Activated T-helper 1 cell treated with anti-CD3 and anti-CD28 coated beads, Interleukin-12 subunit alpha, Interleukin-12 subunit beta, Interleukin-2, Interleukin-4 antibody, amounts not matched to agents 30 ng/mL and 10 ng/mL and 1 ng/mL, durations not matched to agents 14 hours and 24 hours and 36 hours (primary cell): ENCODE results near the gene ACAA1. TPM values are rescaled to one million over a fixed set of nuclear protein-coding genes. Genes with fewer than 3 reads are reported as not detected.
"Not testable (repeated sequence)": the region's sequence is repeated elsewhere in the genome, so short reads cannot be mapped to it uniquely, and the experiment has no call there.

Experiments used
- DNase-seq: peaks from one replicate; pipeline ENCODE4 v3.0.0; 2021; ENCODE audit warnings: low spot score
- H3K27ac Mint-ChIP-seq: one replicate; pipeline ENCODE4 v1.8.0; 2021; ENCODE audit warnings: mild to moderate bottlenecking, mixed read lengths
- H3K27me3 Mint-ChIP-seq: one replicate; pipeline ENCODE4 v1.8.0; 2022; ENCODE audit warnings: mild to moderate bottlenecking, moderate library complexity, mixed read lengths; ENCODE audit not compliant: insufficient read depth
- H3K36me3 Mint-ChIP-seq: one replicate; pipeline ENCODE4 v1.8.0; 2021; ENCODE audit warnings: low read depth, mixed read lengths
- H3K4me1 Mint-ChIP-seq: one replicate; pipeline ENCODE4 v1.8.0; 2021; ENCODE audit warnings: low read depth, mixed read lengths
- H3K4me3 Mint-ChIP-seq: one replicate; pipeline ENCODE4 v1.8.0; 2021; ENCODE audit warnings: mild to moderate bottlenecking, moderate library complexity, mixed read lengths
- H3K9me3 Mint-ChIP-seq: one replicate; pipeline ENCODE4 v1.8.0; 2021; ENCODE audit warnings: mixed read lengths
- intact Hi-C: fragments of 100-400 bp; cut with micrococcal nuclease; formaldehyde crosslinking; loops from one replicate; pipeline ENCODE4 v1.15.1; 2024
- total RNA-seq: library from RNA; stranded (reverse); gene quantifications from 2 replicates; pipeline ENCODE4 v1.2.3, GENCODE V29; 2022

The ACAA1 gene
- total RNA-seq, 1 donor from 2014 or later = 69.3 TPM

- peak within 1 kb of the TSS; percentile 94 for H3K4me3 Mint-ChIP-seq
- peaks cover 72% of the 10 kb centered on the region for H3K4me1 Mint-ChIP-seq
- peak; percentile 81 for DNase-seq
- peaks cover 25% of the 10 kb centered on the region for H3K36me3 Mint-ChIP-seq
- peak within 1 kb of the TSS; percentile 94 for H3K27ac Mint-ChIP-seq
- H3K9me3 Mint-ChIP-seq = no peaks in the 10 kb centered on the region
- H3K27me3 Mint-ChIP-seq = no peaks in the 10 kb centered on the region
- intact Hi-C loops = loop anchor here (5.0 kb wide), 7 partner anchors 119 to 1244 kb away; partner anchors contain the start of genes SCN11A, SLC25A38 and WDR48
Observed at GRCh38 chr3:38138349-38139190, 1.6 kb upstream of the ACAA1 start, which contains the start of gene MYD88. Gene MYD88, plus strand, starts transcription at chr3:38138661. Its CDS starts 40 bp downstream, at chr3:38138701.

GRCh38 chr3:38137615-38138348 is 855 bp upstream of the ACAA1 start:
- Mint-ChIP-seq H3K27me3 (no peaks in the 10 kb centered on the region), H3K36me3 (peaks cover 30% of the 10 kb centered on the region), H3K4me1 (peaks cover 76% of the 10 kb centered on the region), H3K9me3 (no peaks in the 10 kb centered on the region), H3K4me3 (peak overlapping the region; percentile 94), H3K27ac (peak overlapping the region; percentile 94)
- intact Hi-C loops = loop anchor here (1.0 to 5.0 kb wide), 16 partner anchors 17 to 1245 kb away; partner anchors contain the start of genes ACVR2B, EPM2AIP1, EXOG and MLH1
- peak; percentile 11 for DNase-seq

GRCh38 chr3:38136393-38136776 is 542 bp downstream of the ACAA1 start:
- DNase-seq = no peak
- Mint-ChIP-seq H3K27ac (peak overlapping the region; percentile 88), H3K36me3 (peaks cover 33% of the 10 kb centered on the region), H3K4me1 (peaks cover 73% of the 10 kb centered on the region), H3K9me3 (no peaks in the 10 kb centered on the region), H3K27me3 (no peaks in the 10 kb centered on the region), H3K4me3 (peak overlapping the region; percentile 94)
- intact Hi-C loops = loop anchor here (5.0 kb wide), 7 partner anchors 121 to 1246 kb away; partner anchors contain the start of genes SCN11A, SLC25A38 and WDR48

GRCh38 chr3:38135621-38136277 is 1.2 kb downstream of the ACAA1 start:
- not testable (repeated sequence) for H3K9me3 Mint-ChIP-seq, H3K27me3 Mint-ChIP-seq
- Mint-ChIP-seq H3K4me1 (peaks cover 69% of the 10 kb centered on the region), H3K36me3 (peaks cover 34% of the 10 kb centered on the region), H3K4me3 (peak overlapping the region; percentile 94), H3K27ac (peak overlapping the region; percentile 88)
- intact Hi-C loops = loop anchor here (5.0 kb wide), 7 partner anchors 122 to 1247 kb away; partner anchors contain the start of genes SCN11A, SLC25A38 and WDR48
- DNase-seq = peak; percentile 31

GRCh38 chr3:38134517-38135143 is 2.3 kb downstream of the ACAA1 start:
- intact Hi-C loops = loop anchor here (5.0 kb wide), 7 partner anchors 123 to 1248 kb away; partner anchors contain the start of genes SCN11A, SLC25A38 and WDR48
- Mint-ChIP-seq H3K4me1 (peaks cover 57% of the 10 kb centered on the region), H3K36me3 (peaks cover 40% of the 10 kb centered on the region), H3K4me3 (peak overlapping the region; percentile 94), H3K27ac (peak overlapping the region; percentile 61)
- not testable (repeated sequence) for DNase-seq, H3K27me3 Mint-ChIP-seq, H3K9me3 Mint-ChIP-seq

GRCh38 chr3:38133557-38134405 is 3.1 kb downstream of the ACAA1 start:
- intact Hi-C loops = no loop called here
- Mint-ChIP-seq H3K36me3 (peaks cover 47% of the 10 kb centered on the region), H3K27me3 (no peaks in the 10 kb centered on the region), H3K4me3 (peak overlapping the region; percentile 53), H3K4me1 (peaks cover 52% of the 10 kb centered on the region), H3K27ac (peak overlapping the region; percentile 61), H3K9me3 (no peaks in the 10 kb centered on the region)
- no peak for DNase-seq

GRCh38 chr3:38133209-38133556 is 3.7 kb downstream of the ACAA1 start:
- DNase-seq = no peak
- Mint-ChIP-seq H3K36me3 (peaks cover 47% of the 10 kb centered on the region), H3K4me1 (peaks cover 49% of the 10 kb centered on the region), H3K4me3 (no peak overlapping the region), H3K27ac (no peak overlapping the region), H3K9me3 (no peaks in the 10 kb centered on the region), H3K27me3 (no peaks in the 10 kb centered on the region)
- intact Hi-C loops = no loop called here

- Mint-ChIP-seq H3K27ac (peak overlapping the region; percentile 23), H3K27me3 (no peaks in the 10 kb centered on the region), H3K36me3 (peaks cover 56% of the 10 kb centered on the region), H3K4me1 (peaks cover 36% of the 10 kb centered on the region), H3K4me3 (no peak overlapping the region), H3K9me3 (no peaks in the 10 kb centered on the region)
- no peak for DNase-seq
- intact Hi-C loops = no loop called here
Observed at GRCh38 chr3:38131621-38132369, 5.1 kb downstream of the ACAA1 start.

- intact Hi-C loops = no loop called here
- DNase-seq = no peak
- Mint-ChIP-seq H3K36me3 (peaks cover 56% of the 10 kb centered on the region), H3K4me3 (no peak overlapping the region), H3K27me3 (no peaks in the 10 kb centered on the region), H3K27ac (no peak overlapping the region), H3K9me3 (no peaks in the 10 kb centered on the region), H3K4me1 (peaks cover 29% of the 10 kb centered on the region)
Observed at GRCh38 chr3:38130631-38131065, 6.3 kb downstream of the ACAA1 start.

GRCh38 chr3:38129058-38129457 is 7.9 kb downstream of the ACAA1 start:
- Mint-ChIP-seq H3K4me3 (no peak overlapping the region), H3K4me1 (peaks cover 14% of the 10 kb centered on the region), H3K27me3 (no peaks in the 10 kb centered on the region), H3K27ac (no peak overlapping the region), H3K9me3 (no peaks in the 10 kb centered on the region), H3K36me3 (peaks cover 52% of the 10 kb centered on the region)
- no peak for DNase-seq
- intact Hi-C loops = no loop called here

- intact Hi-C loops = no loop called here
- Mint-ChIP-seq H3K27ac (no peak overlapping the region), H3K4me3 (no peak overlapping the region)
Observed at GRCh38 chr3:38128303-38128655, 8.6 kb downstream of the ACAA1 start.

More at GRCh38 chr3:38128303-38128655, 8.6 kb downstream of the ACAA1 start:
- Mint-ChIP-seq H3K27me3 (no peaks in the 10 kb centered on the region), H3K9me3 (no peaks in the 10 kb centered on the region), H3K36me3 (peaks cover 46% of the 10 kb centered on the region), H3K4me1 (peaks cover 13% of the 10 kb centered on the region)
- DNase-seq = no peak
